Osteoblast (primary cell): ENCODE data around the gene DMAC2L. TPM values are rescaled to one million over a fixed set of nuclear protein-coding genes. Genes with fewer than 3 reads are reported as not detected.
A peak's percentile ranks its signal among the peaks of the same experiment; 100 is the strongest.

Source experiments
- DNase-seq: peaks from one replicate; pipeline ENCODE4 v3.0.0; 2011; ENCODE audit warnings: low spot score, mixed read lengths; ENCODE audit not compliant: insufficient read length; ENCODE audit errors: missing footprints
- H2AFZ ChIP-seq: 2 replicates; pipeline ENCODE4 v1.6.0; 2011; ENCODE audit warnings: mild to moderate bottlenecking, low read length
- H3K27ac ChIP-seq: 2 replicates; pipeline ENCODE4 v1.5.1; 2011; ENCODE audit warnings: mild to moderate bottlenecking, low read depth, low read length, moderate library complexity
- H3K27me3 ChIP-seq: 2 replicates; pipeline ENCODE4 v1.6.0; 2012; ENCODE audit warnings: mild to moderate bottlenecking, control low read depth, inconsistent platforms, low read length, moderate library complexity; ENCODE audit not compliant: insufficient read depth
- H3K36me3 ChIP-seq: 2 replicates; pipeline ENCODE4 v1.5.1; 2011; ENCODE audit warnings: mild to moderate bottlenecking, low read length, control low read depth, moderate library complexity; ENCODE audit not compliant: insufficient read depth
- H3K4me1 ChIP-seq: 2 replicates; pipeline ENCODE4 v1.5.1; 2011; ENCODE audit warnings: mild to moderate bottlenecking, low read length, control low read depth, moderate library complexity; ENCODE audit not compliant: insufficient read depth
- H3K4me2 ChIP-seq: 2 replicates; pipeline ENCODE4 v1.6.0; 2011; ENCODE audit warnings: mild to moderate bottlenecking, low read length; ENCODE audit not compliant: insufficient read depth
- H3K4me3 ChIP-seq: fragments of 200-600 bp; sonication (generic); 3 replicates; pipeline ENCODE4 v1.5.1; 2012; ENCODE audit warnings: mild to moderate bottlenecking, low read length, inconsistent platforms; ENCODE audit not compliant: insufficient read depth
- H3K79me2 ChIP-seq: 2 replicates; pipeline ENCODE4 v1.6.0; 2012; ENCODE audit warnings: mild to moderate bottlenecking, low read length, control low read depth, inconsistent platforms; ENCODE audit not compliant: insufficient read depth
- H3K9me3 ChIP-seq: 2 replicates; pipeline ENCODE4 v1.5.1; 2011; ENCODE audit warnings: low read depth, low read length, control low read depth
- H4K20me1 ChIP-seq: 2 replicates; pipeline ENCODE4 v1.6.0; 2012; ENCODE audit warnings: mild to moderate bottlenecking, low read length, control low read depth; ENCODE audit not compliant: insufficient read depth
- total RNA-seq: library from RNA; depleted of rRNA; stranded (reverse); fragments of >200 nt; gene quantifications from 2 replicates; pipeline ENCODE4 v1.2.3, GENCODE V29; 2012
- TF ChIP-seq, protein P1 (sequence below): IDR thresholded peaks from 2 replicates; pipeline ENCODE4 v1.5.1; 2011; ENCODE audit warnings: mild to moderate bottlenecking, low read depth, low read length, moderate library complexity; ENCODE audit errors: extremely low read depth

DMAC2L gene
- total RNA-seq, 1 donor, result 7.2 TPM

- TF ChIP-seq, protein P1, sequence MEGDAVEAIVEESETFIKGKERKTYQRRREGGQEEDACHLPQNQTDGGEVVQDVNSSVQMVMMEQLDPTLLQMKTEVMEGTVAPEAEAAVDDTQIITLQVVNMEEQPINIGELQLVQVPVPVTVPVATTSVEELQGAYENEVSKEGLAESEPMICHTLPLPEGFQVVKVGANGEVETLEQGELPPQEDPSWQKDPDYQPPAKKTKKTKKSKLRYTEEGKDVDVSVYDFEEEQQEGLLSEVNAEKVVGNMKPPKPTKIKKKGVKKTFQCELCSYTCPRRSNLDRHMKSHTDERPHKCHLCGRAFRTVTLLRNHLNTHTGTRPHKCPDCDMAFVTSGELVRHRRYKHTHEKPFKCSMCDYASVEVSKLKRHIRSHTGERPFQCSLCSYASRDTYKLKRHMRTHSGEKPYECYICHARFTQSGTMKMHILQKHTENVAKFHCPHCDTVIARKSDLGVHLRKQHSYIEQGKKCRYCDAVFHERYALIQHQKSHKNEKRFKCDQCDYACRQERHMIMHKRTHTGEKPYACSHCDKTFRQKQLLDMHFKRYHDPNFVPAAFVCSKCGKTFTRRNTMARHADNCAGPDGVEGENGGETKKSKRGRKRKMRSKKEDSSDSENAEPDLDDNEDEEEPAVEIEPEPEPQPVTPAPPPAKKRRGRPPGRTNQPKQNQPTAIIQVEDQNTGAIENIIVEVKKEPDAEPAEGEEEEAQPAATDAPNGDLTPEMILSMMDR, result peak; percentile 10
- H3K4me2 ChIP-seq, result peak overlapping the region; percentile 3
Observed at GRCh38 chr14:50335389-50335788, 23.3 kb downstream of the DMAC2L start.

GRCh38 chr14:50335989-50336824 lies 24.1 kb downstream of the DMAC2L start:
- no peaks in the 10 kb centered on the region for H3K79me2 ChIP-seq
- peak overlapping the region; percentile 77 for H2AFZ ChIP-seq
- H3K27me3 ChIP-seq, result no peaks in the 10 kb centered on the region
- H3K36me3 ChIP-seq, result no peaks in the 10 kb centered on the region
- H3K27ac ChIP-seq, result peak overlapping the region; percentile 4
- no peaks in the 10 kb centered on the region for H4K20me1 ChIP-seq
- DNase-seq, result no peak
- no peak overlapping the region for H3K4me3 ChIP-seq
- TF ChIP-seq, protein P1, result no peak
- peaks cover 29% of the 10 kb centered on the region for H3K4me1 ChIP-seq
- peak overlapping the region; percentile 49 for H3K4me2 ChIP-seq
- no peaks in the 10 kb centered on the region for H3K9me3 ChIP-seq

More at GRCh38 chr14:50335389-50335788, 23.3 kb downstream of the DMAC2L start:
- no peaks in the 10 kb centered on the region for H4K20me1 ChIP-seq
- no peaks in the 10 kb centered on the region for H3K79me2 ChIP-seq
- H3K4me3 ChIP-seq, result no peak overlapping the region
- no peaks in the 10 kb centered on the region for H3K36me3 ChIP-seq
- DNase-seq, result no peak
- H3K27me3 ChIP-seq, result no peaks in the 10 kb centered on the region
- H3K9me3 ChIP-seq, result no peaks in the 10 kb centered on the region
- peak overlapping the region; percentile 77 for H2AFZ ChIP-seq
- H3K27ac ChIP-seq, result peak overlapping the region; percentile 4
- H3K4me1 ChIP-seq, result peaks cover 29% of the 10 kb centered on the region

- no peaks in the 10 kb centered on the region for H3K9me3 ChIP-seq
- H3K4me3 ChIP-seq, result no peak overlapping the region
- no peaks in the 10 kb centered on the region for H3K36me3 ChIP-seq
- H3K79me2 ChIP-seq, result no peaks in the 10 kb centered on the region
- no peak for DNase-seq
- H4K20me1 ChIP-seq, result no peaks in the 10 kb centered on the region
- H3K27ac ChIP-seq, result no peak overlapping the region
- H3K27me3 ChIP-seq, result no peaks in the 10 kb centered on the region
- H3K4me2 ChIP-seq, result no peak overlapping the region
- TF ChIP-seq, protein P1, result no peak
- H2AFZ ChIP-seq, result no peak overlapping the region
- peaks cover 33% of the 10 kb centered on the region for H3K4me1 ChIP-seq
Observed at GRCh38 chr14:50338587-50338986, 26.5 kb downstream of the DMAC2L start.

- peaks cover 39% of the 10 kb centered on the region for H3K4me1 ChIP-seq
- no peak overlapping the region for H3K27ac ChIP-seq
- no peaks in the 10 kb centered on the region for H3K9me3 ChIP-seq
- no peaks in the 10 kb centered on the region for H3K36me3 ChIP-seq
- H4K20me1 ChIP-seq, result no peaks in the 10 kb centered on the region
- no peak overlapping the region for H3K4me3 ChIP-seq
- H3K79me2 ChIP-seq, result no peaks in the 10 kb centered on the region
- no peak for DNase-seq
- TF ChIP-seq, protein P1, result no peak
- no peak overlapping the region for H3K4me2 ChIP-seq
- no peaks in the 10 kb centered on the region for H3K27me3 ChIP-seq
- H2AFZ ChIP-seq, result no peak overlapping the region
Observed at GRCh38 chr14:50339178-50339804, 27.2 kb downstream of the DMAC2L start.
